Immature natural killer cell (primary cell): ENCODE results near the gene C20orf96. TPM values are rescaled to one million over a fixed set of nuclear protein-coding genes. Genes with fewer than 3 reads are reported as not detected.
"Not testable (repeated sequence)": the region's sequence is repeated elsewhere in the genome, so short reads cannot be mapped to it uniquely, and the experiment has no call there.

ENCODE experiments used
- DNase-seq, 3 donors: peaks; one replicate each; pipeline ENCODE4 v3.0.0; 2022; ENCODE audit warnings: mixed read lengths in 1 of 3
- H3K27ac Mint-ChIP-seq, 6 donors: one replicate each; pipeline ENCODE4 v1.8.0; 2020; ENCODE audit warnings: mixed read lengths in 6 of 6, mild to moderate bottlenecking in 5 of 6, inconsistent platforms in 4 of 6, moderate library complexity in 3 of 6
- H3K27me3 Mint-ChIP-seq, 3 donors: one replicate each; pipeline ENCODE4 v1.8.0; 2020 to 2021; ENCODE audit warnings: low read depth in 3 of 3, mild to moderate bottlenecking in 3 of 3, mixed read lengths in 3 of 3, moderate library complexity in 3 of 3, inconsistent platforms in 1 of 3
- H3K36me3 Mint-ChIP-seq, 3 donors: one replicate each; pipeline ENCODE4 v1.8.0; 2020; ENCODE audit warnings: mixed read lengths in 3 of 3, inconsistent platforms in 2 of 3, mild to moderate bottlenecking in 2 of 3
- H3K4me1 Mint-ChIP-seq, 2 donors: one replicate each; pipeline ENCODE4 v1.8.0; 2020; ENCODE audit warnings: inconsistent platforms in 2 of 2, mild to moderate bottlenecking in 2 of 2, mixed read lengths in 2 of 2, moderate library complexity in 1 of 2
- H3K4me3 Mint-ChIP-seq, 5 donors: one replicate each; pipeline ENCODE4 v1.8.0; 2020; ENCODE audit warnings: mild to moderate bottlenecking in 5 of 5, mixed read lengths in 5 of 5, inconsistent platforms in 3 of 5, moderate library complexity in 3 of 5
- H3K9me3 Mint-ChIP-seq, 6 donors: one replicate each; pipeline ENCODE4 v1.8.0; 2020; ENCODE audit warnings: mild to moderate bottlenecking in 6 of 6, mixed read lengths in 6 of 6, inconsistent platforms in 4 of 6, moderate library complexity in 3 of 6
- polyA plus RNA-seq, 3 donors: library from polyadenylated mRNA; unstranded; fragments of 300-500 nt; fragmentation: Illumina TruSeq; gene quantifications; one replicate each; pipeline ENCODE4 v1.2.3, GENCODE V29; 2021

C20orf96 gene
- under 1 TPM; 0.23 to 0.50 (median 0.32) TPM for polyA plus RNA-seq

GRCh38 chr20:290084-290831, at the start of gene C20orf96:
C20orf96 (minus strand) TSS chr20:290750; CDS start chr20:290610, 140 bp downstream.
- Mint-ChIP-seq H3K4me3 (no peak within 1 kb of the TSS), H3K27ac (peak within 1 kb of the TSS in 3 of 6 donors; percentile 69 to 86 (median 79))

GRCh38 chr20:336040-336439, 45.5 kb upstream of the C20orf96 start:
- not testable (repeated sequence) for H3K36me3 Mint-ChIP-seq, H3K27ac Mint-ChIP-seq, H3K27me3 Mint-ChIP-seq, H3K4me1 Mint-ChIP-seq, DNase-seq, H3K4me3 Mint-ChIP-seq, H3K9me3 Mint-ChIP-seq

More at GRCh38 chr20:290084-290831, at the start of gene C20orf96:
- no peaks in the 10 kb centered on the region for H3K9me3 Mint-ChIP-seq
- H3K4me1 Mint-ChIP-seq, result no peaks in the 10 kb centered on the region
- DNase-seq, result peak; percentile 82 to 86 (median 85)
- H3K27me3 Mint-ChIP-seq, result peaks cover 0 to 4% (median 3%) of the 10 kb centered on the region in 3 donors
- H3K36me3 Mint-ChIP-seq, result peaks cover 0 to 4% (median 0%) of the 10 kb centered on the region in 3 donors

DNA sequence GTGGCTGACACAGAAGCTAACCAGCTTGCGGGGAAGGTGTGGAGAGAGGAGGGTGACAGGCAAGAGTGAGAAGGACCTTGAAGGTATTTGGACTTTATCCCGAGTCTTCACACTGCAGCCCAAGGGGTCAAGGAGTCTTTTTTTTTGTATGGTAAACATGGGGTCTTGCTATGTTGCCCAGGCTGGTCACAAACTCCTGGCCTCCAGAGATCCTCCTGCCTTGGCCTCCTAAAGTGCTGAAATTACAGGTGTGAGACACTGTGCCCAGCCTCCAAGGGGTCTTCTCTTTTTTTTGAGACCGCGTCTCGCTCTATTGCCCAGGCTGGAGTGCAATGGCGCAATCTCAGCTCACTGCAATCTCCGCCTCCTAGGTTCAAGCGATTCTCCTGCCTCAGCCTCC, 44.0 kb upstream of the C20orf96 start:
- Mint-ChIP-seq H3K27ac (no peak overlapping the region), H3K4me1 (peaks cover 4 to 7% of the 10 kb centered on the region in 2 donors), H3K27me3 (no peaks in the 10 kb centered on the region), H3K9me3 (no peaks in the 10 kb centered on the region), H3K4me3 (no peak overlapping the region), H3K36me3 (peaks cover 0 to 3% (median 0%) of the 10 kb centered on the region in 3 donors)
- no peak for DNase-seq

DNA sequence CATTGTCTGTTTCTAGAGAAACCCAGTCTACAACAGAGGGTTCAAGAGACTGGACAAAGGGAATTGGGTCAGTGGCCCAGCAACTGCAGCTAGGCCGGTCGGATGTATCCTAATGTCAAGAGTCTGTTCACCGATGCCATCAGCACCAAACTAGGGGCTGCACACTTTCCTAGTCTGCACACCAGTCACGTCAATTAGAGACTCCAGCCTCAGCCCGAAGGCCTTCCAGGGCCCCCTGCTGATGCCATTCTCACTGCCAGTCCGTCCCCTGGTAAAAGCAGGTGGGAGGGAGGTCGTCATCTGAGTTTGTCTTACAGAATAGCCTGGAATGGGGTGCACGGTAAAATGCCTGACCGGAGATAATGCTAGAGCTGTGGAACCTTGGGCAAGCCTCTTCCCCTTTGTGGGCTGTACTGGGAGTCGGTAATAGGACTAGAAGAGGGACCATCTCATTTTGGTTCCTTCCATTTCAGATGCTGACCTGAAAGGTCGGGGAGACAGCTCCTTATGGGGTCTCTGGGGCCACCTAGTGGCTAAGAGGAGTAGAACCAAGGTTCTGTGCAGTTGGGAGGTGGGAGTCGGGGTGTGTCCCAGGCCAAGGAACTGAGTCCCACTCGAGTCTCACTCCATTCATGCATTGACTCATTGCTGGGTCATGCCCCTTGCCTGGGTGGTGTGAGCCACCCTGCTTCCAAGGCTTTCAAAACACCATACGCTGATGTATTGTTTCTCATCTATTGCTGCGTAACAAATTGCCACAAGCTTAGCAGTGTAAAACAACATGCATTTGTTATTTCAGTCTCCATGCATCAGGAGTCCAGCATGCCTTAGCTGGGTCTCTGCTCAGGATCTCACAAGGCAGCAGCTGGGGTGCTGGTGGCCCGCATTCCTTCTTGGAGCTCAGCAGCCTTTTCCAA, 39.9 kb upstream of the C20orf96 start:
- peaks cover 0 to 6% (median 0%) of the 10 kb centered on the region in 3 donors for H3K27me3 Mint-ChIP-seq

GRCh38 chr20:329851-330232, 39.3 kb upstream of the C20orf96 start:
- Mint-ChIP-seq H3K4me1 (peaks cover 17 to 19% of the 10 kb centered on the region in 2 donors), H3K27me3 (peaks cover 0 to 10% (median 2%) of the 10 kb centered on the region in 3 donors), H3K36me3 (no peaks in the 10 kb centered on the region), H3K9me3 (no peaks in the 10 kb centered on the region), H3K27ac (no peak overlapping the region), H3K4me3 (no peak overlapping the region)
- DNase-seq, result no peak

More for the DNA sequence above, 39.9 kb upstream of the C20orf96 start:
- H3K36me3 Mint-ChIP-seq, result no peaks in the 10 kb centered on the region
- no peak overlapping the region for H3K4me3 Mint-ChIP-seq
- H3K27ac Mint-ChIP-seq, result no peak overlapping the region
- H3K4me1 Mint-ChIP-seq, result peaks cover 15 to 16% of the 10 kb centered on the region in 2 donors
- H3K9me3 Mint-ChIP-seq, result no peaks in the 10 kb centered on the region
- DNase-seq, result peak; percentile 54 to 66 (median 61)

DNA sequence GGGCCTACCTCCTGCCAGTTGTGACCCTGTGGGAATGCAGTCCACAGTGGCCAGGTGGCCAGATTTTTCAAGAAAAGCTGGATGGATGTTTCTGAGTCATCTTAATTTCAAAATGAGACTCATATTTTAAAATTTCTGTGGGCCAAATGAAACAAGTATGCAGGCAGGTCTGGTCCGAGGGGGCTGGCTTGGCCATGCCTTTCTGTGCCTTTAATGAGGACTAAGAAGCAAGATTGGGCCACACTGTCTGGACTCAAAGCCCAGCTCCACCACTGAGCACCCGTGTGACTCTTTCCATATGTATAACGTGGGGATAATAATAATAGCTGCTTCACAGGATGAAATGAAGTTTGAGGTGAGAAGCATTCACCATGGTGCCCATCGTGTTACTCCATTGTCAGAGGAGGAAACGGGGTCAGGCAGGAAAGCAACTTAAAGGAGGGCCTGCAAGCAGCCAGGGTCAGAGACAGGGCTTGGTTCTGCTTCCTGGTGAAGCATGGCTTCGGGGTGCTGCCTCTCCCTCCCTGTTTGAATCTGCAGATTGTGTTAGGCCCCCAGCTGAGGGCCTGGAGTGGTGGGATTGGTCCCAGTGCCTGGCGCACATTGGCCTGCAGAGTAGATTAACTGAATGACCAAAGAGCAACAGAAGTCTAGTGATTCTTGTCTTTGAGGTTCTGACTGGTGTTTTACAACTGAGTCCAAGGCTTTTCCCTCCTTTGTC, 38.6 kb upstream of the C20orf96 start:
- H3K36me3 Mint-ChIP-seq, result no peaks in the 10 kb centered on the region

DNA sequence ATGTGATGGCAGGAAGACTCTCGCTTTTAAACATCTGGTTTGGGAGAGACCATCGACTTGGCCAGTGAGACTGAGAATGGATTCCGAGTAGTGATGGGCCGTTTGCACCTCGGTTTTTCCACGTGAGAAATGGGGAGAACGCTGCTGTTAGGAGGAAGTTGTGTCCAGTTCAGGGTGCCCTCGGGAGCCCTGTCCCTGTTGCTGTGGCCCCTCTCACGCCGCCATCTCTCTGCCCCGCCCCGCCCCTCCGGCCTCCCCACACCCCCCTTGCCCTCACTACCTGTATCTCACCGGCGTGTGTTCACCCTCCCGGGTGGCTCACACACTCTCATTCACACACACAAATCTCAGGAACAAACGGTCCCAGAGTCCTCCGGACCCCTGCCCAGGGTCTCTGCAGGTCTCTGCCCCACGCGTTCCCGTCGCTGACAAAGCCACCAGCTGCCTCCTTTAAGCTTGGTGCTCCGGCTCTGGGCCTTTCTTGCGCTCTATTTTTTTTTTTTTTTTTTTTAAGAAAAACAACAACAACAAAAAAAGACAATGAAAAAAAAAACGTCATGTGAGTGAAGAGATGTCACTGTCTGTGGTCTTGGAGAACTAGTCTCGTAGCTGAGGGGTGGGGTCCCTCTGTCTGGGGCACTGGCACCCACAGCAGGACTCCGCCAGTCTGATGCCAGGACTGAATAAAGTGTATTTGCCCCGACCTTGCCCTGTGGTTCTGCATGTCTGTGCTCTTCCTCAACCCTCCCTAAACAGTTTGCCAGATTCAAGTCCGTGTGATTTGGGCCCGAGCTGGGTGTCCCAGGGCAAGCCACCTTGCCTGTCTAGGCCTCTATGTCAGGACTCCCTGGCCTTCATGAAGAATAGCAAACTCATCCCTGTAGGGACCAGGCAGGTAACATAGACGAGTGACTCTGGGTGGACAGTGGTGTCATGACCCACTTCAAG, 37.8 kb upstream of the C20orf96 start:
- no peak for DNase-seq
- H3K27ac Mint-ChIP-seq, result peak overlapping the region in 3 of 6 donors; percentile 58 to 69 (median 60)
- H3K4me3 Mint-ChIP-seq, result peak overlapping the region; percentile 5 to 66 (median 58)
- no peaks in the 10 kb centered on the region for H3K36me3 Mint-ChIP-seq
- peaks cover 2 to 11% (median 3%) of the 10 kb centered on the region in 3 donors for H3K27me3 Mint-ChIP-seq
- no peaks in the 10 kb centered on the region for H3K9me3 Mint-ChIP-seq
- H3K4me1 Mint-ChIP-seq, result peaks cover 22 to 25% of the 10 kb centered on the region in 2 donors

More for the DNA sequence above, 38.6 kb upstream of the C20orf96 start:
- peak overlapping the region in 5 of 6 donors; percentile 21 to 69 (median 58) for H3K27ac Mint-ChIP-seq
- H3K27me3 Mint-ChIP-seq, result peaks cover under 1 to 11% (median 3%) of the 10 kb centered on the region in 3 donors
- peak overlapping the region in 3 of 5 donors; percentile 24 to 58 (median 50) for H3K4me3 Mint-ChIP-seq
- H3K4me1 Mint-ChIP-seq, result peaks cover 21 to 22% of the 10 kb centered on the region in 2 donors
- H3K9me3 Mint-ChIP-seq, result no peaks in the 10 kb centered on the region
- DNase-seq, result no peak

DNA sequence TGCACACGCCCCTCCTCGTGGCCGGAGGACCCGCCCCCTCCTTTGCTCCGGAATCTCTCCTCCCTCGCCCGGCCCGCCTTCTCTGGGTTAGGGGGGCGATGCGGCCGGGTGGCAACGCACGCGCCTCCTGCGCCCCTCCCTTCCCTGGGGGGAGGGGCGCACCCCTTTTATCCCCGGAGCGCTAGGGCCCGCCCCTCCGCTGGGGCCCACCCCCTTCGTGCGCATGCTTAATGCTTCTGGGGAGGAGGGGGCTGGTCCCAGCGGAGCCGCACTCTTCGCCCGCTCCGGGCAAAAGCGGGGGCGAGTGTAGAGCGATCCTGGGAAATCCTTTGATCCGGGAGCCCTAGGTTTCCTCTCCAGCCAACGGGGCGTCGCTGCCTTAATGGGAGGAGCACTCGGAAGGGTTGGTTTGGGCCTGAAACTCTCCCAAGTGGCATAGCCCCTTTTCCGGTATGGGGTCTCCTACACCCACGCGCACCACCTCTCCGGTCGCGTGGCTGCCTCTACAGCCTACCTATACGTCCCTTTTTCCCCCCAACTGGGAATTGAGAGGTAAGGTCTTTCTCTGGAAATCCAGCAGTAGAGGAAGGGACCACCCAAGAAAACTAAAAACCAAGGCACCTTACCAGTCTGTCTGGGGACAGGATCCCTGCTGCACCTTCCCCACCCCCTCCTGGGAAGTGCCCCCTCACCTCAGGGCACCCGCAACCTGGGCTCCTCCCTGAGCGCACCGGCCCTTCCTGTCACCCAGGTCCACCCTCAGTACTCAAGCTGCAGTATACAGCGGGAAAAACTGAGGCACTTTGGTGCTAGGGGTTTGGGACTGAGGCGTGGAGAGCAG, 36.9 kb upstream of the C20orf96 start:
- peak; percentile 52 to 54 (median 54) for DNase-seq
- Mint-ChIP-seq H3K36me3 (no peaks in the 10 kb centered on the region), H3K27me3 (peaks cover 2 to 11% (median 3%) of the 10 kb centered on the region in 3 donors)

GRCh38 chr20:326645-327185, 36.2 kb upstream of the C20orf96 start:
- Mint-ChIP-seq H3K4me1 (peaks cover 22 to 25% of the 10 kb centered on the region in 2 donors), H3K27ac (peak overlapping the region in 1 of 6 donors; percentile 26), H3K4me3 (peak overlapping the region; percentile 49 to 71 (median 66)), H3K27me3 (peaks cover 2 to 11% (median 3%) of the 10 kb centered on the region in 3 donors), H3K9me3 (no peaks in the 10 kb centered on the region), H3K36me3 (no peaks in the 10 kb centered on the region)
- DNase-seq, result no peak

More for the DNA sequence above, 36.9 kb upstream of the C20orf96 start:
- peak overlapping the region in 4 of 5 donors; percentile 40 to 71 (median 54) for H3K4me3 Mint-ChIP-seq
- H3K27ac Mint-ChIP-seq, result peak overlapping the region in 1 of 6 donors; percentile 51
- no peaks in the 10 kb centered on the region for H3K9me3 Mint-ChIP-seq
- peaks cover 22 to 25% of the 10 kb centered on the region in 2 donors for H3K4me1 Mint-ChIP-seq

DNA sequence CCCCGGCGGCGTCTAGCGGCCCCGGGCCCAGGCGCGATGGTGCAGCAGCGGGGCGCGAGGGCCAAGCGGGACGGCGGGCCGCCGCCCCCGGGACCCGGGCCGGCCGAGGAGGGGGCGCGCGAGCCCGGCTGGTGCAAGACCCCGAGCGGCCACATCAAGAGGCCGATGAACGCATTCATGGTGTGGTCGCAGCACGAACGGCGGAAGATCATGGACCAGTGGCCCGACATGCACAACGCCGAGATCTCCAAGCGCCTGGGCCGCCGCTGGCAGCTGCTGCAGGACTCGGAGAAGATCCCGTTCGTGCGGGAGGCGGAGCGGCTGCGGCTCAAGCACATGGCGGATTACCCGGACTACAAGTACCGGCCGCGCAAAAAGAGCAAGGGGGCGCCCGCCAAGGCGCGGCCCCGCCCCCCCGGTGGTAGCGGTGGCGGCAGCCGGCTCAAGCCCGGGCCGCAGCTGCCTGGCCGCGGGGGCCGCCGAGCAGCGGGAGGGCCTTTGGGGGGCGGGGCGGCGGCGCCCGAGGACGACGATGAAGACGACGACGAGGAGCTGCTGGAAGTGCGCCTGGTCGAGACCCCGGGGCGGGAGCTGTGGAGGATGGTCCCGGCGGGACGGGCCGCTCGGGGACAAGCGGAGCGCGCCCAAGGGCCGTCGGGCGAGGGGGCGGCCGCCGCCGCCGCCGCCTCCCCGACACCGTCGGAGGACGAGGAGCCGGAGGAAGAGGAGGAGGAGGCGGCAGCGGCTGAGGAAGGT, 35.5 kb upstream of the C20orf96 start:
- H3K27me3 Mint-ChIP-seq, result peaks cover 2 to 11% (median 3%) of the 10 kb centered on the region in 3 donors
- peak; percentile 41 to 51 (median 43) for DNase-seq
- peaks cover 22 to 25% of the 10 kb centered on the region in 2 donors for H3K4me1 Mint-ChIP-seq
- H3K9me3 Mint-ChIP-seq, result no peaks in the 10 kb centered on the region
- peak overlapping the region in 1 of 6 donors; percentile 59 for H3K27ac Mint-ChIP-seq
- H3K36me3 Mint-ChIP-seq, result peaks cover 0 to 6% (median 0%) of the 10 kb centered on the region in 3 donors
- peak overlapping the region; percentile 68 to 80 (median 77) for H3K4me3 Mint-ChIP-seq
